HepG2 (cell line): ENCODE results near the gene PGS1. TPM values are rescaled to one million over a fixed set of nuclear protein-coding genes. Genes with fewer than 3 reads are reported as not detected.

Experiments used
- ARID2 ChIP-seq: sonication (generic); formaldehyde crosslinking; IDR thresholded peaks from 2 replicates; pipeline ENCODE4 v1.8.1; 2022; ENCODE audit warnings: mild to moderate bottlenecking, missing genetic modification reagents, borderline replicate concordance
- ATRX ChIP-seq: sonication (generic); formaldehyde crosslinking; IDR thresholded peaks from 2 replicates; pipeline ENCODE4 v1.4.0; 2020; ENCODE audit warnings: missing genetic modification reagents, borderline replicate concordance
- BCL6 ChIP-seq: IDR thresholded peaks from 2 replicates; pipeline ENCODE4 v1.6.1; 2016; ENCODE audit warnings: missing genetic modification reagents, missing compliant biosample characterization
- CBX1 ChIP-seq: IDR thresholded peaks from one replicate; pipeline ENCODE4 v1.6.1; 2016; ENCODE audit warnings: antibody characterized with exemption, low read depth
- CEBPB ChIP-seq: IDR thresholded peaks from 2 replicates; pipeline ENCODE4 v1.6.1; 2011; ENCODE audit warnings: low read depth, low read length, improper control_type of control experiment, borderline replicate concordance
- CHCHD3 ChIP-seq: sonication (generic); formaldehyde crosslinking; IDR thresholded peaks from 2 replicates; pipeline ENCODE4 v1.8.0; 2022; ENCODE audit warnings: mild to moderate bottlenecking, missing genetic modification reagents, moderate library complexity
- ELF1 ChIP-seq: sonication (generic); formaldehyde crosslinking; IDR thresholded peaks from 2 replicates; pipeline ENCODE4 v1.4.0; 2020; ENCODE audit warnings: missing genetic modification reagents
- GFI1 ChIP-seq: sonication (generic); formaldehyde crosslinking; IDR thresholded peaks from 2 replicates; pipeline ENCODE4 v1.5.0; 2020; ENCODE audit warnings: missing genetic modification reagents, mild to moderate bottlenecking, borderline replicate concordance
- HCFC1 ChIP-seq: fragments of 150-350 bp; IDR thresholded peaks from 2 replicates; pipeline ENCODE4 v1.6.1; 2014; ENCODE audit warnings: low read depth, low read length
- HNF4A ChIP-seq: sonication (generic); formaldehyde crosslinking; IDR thresholded peaks from 2 replicates; pipeline ENCODE4 v1.4.0; 2020; ENCODE audit warnings: missing genetic modification reagents
- JARID2 ChIP-seq: sonication (generic); formaldehyde crosslinking; IDR thresholded peaks from 2 replicates; pipeline ENCODE4 v1.8.1; 2023; ENCODE audit warnings: missing genetic modification reagents, inconsistent platforms; ENCODE audit not compliant: insufficient replicate concordance
- KAT2B ChIP-seq: fragments of 150-350 bp; IDR thresholded peaks from 2 replicates; pipeline ENCODE4 v1.6.1; 2014; ENCODE audit warnings: low read depth, low read length, borderline replicate concordance
- NFYC ChIP-seq: IDR thresholded peaks from 2 replicates; pipeline ENCODE4 v1.6.1; 2016; ENCODE audit warnings: missing genetic modification reagents, missing compliant biosample characterization
- PRMT3 ChIP-seq: sonication (generic); formaldehyde crosslinking; IDR thresholded peaks from 2 replicates; pipeline ENCODE4 v1.8.1; 2022; ENCODE audit warnings: low read depth, mild to moderate bottlenecking, moderate library complexity, missing genetic modification reagents, borderline replicate concordance
- TAF1 ChIP-seq: sonication (generic); formaldehyde crosslinking; IDR thresholded peaks from 2 replicates; pipeline ENCODE4 v1.4.0; 2020; ENCODE audit warnings: missing genetic modification reagents
- TBP ChIP-seq: sonication (generic); formaldehyde crosslinking; IDR thresholded peaks from 2 replicates; pipeline ENCODE4 v1.5.0; 2020; ENCODE audit warnings: missing genetic modification reagents
- TP53 ChIP-seq: sonication (generic); formaldehyde crosslinking; conservative IDR thresholded peaks from 2 replicates; pipeline ENCODE4 v1.4.0; 2020; ENCODE audit warnings: missing genetic modification reagents
- U2AF2 ChIP-seq: fragments of 200-400 bp; formaldehyde crosslinking; IDR thresholded peaks from 2 replicates; pipeline ENCODE4 v1.6.1; 2017; ENCODE audit warnings: low read depth, mild to moderate bottlenecking, low read length
- ZFP90 ChIP-seq: sonication (generic); formaldehyde crosslinking; IDR thresholded peaks from 2 replicates; pipeline ENCODE4 v1.8.0; 2022; ENCODE audit warnings: missing genetic modification reagents, mild to moderate bottlenecking, inconsistent platforms, borderline replicate concordance
- ZMAT3 ChIP-seq: sonication (generic); formaldehyde crosslinking; conservative IDR thresholded peaks from 2 replicates; pipeline ENCODE4 v1.7.0; 2021; ENCODE audit warnings: missing genetic modification reagents
- ZNF251 ChIP-seq: sonication (generic); formaldehyde crosslinking; IDR thresholded peaks from 2 replicates; pipeline ENCODE4 v1.9.0; 2021; ENCODE audit warnings: mild to moderate bottlenecking, missing genetic modification reagents
- ZNF337 ChIP-seq: sonication (generic); formaldehyde crosslinking; IDR thresholded peaks from 2 replicates; pipeline ENCODE4 v1.5.1; 2020; ENCODE audit warnings: missing genetic modification reagents, low read depth, mild to moderate bottlenecking, borderline replicate concordance
- ZNF446 ChIP-seq: sonication (generic); formaldehyde crosslinking; IDR thresholded peaks from 2 replicates; pipeline ENCODE4 v1.5.0; 2020; ENCODE audit warnings: mild to moderate bottlenecking, missing genetic modification reagents
- ZNF883 ChIP-seq: sonication (generic); formaldehyde crosslinking; IDR thresholded peaks from 2 replicates; pipeline ENCODE4 v1.5.1; 2020; ENCODE audit warnings: mild to moderate bottlenecking, missing genetic modification reagents; ENCODE audit errors: not compliant biosample characterization
- polyA plus RNA-seq, 8 experiments: library from polyadenylated mRNA; depleted of rRNA in 3 of 8; stranded (reverse) in 7 of 8; unstranded in 1 of 8; fragments of >200 nt; fragmentation: Illumina TruSeq in 4 of 8; extraction: Trizol in 4 of 8; gene quantifications; 2 replicates each; pipeline versions ENCODE4 v1.2.1 to v1.2.3, GENCODE V29; 2011 to 2016; ENCODE audit warnings: low read depth in 4 of 8, missing spikeins in 1 of 8, mixed read lengths in 1 of 8; ENCODE audit not compliant: insufficient read depth in 1 of 8
- total RNA-seq, 5 experiments: library from RNA; depleted of rRNA; stranded (reverse); fragments of >200 nt; fragmentation: Illumina TruSeq; extraction: Trizol; gene quantifications; 2 replicates each; pipeline ENCODE4 v1.2.3, GENCODE V29; 2016; ENCODE audit warnings: low read depth in 1 of 5
- TF ChIP-seq, protein P1 (sequence below): sonication (generic); formaldehyde crosslinking; IDR thresholded peaks from 2 replicates; pipeline ENCODE4 v1.8.1; 2022; ENCODE audit warnings: low read depth, mild to moderate bottlenecking, missing genetic modification reagents
- TF ChIP-seq, protein P2 (sequence below): IDR thresholded peaks from 2 replicates; pipeline ENCODE4 v1.6.1; 2012; ENCODE audit warnings: low read depth, low read length, improper control_type of control experiment
- TF ChIP-seq, protein P3 (sequence below): IDR thresholded peaks from 2 replicates; pipeline ENCODE4 v1.6.1; 2016; ENCODE audit warnings: low read depth, borderline replicate concordance

The PGS1 gene
- total and polyA plus RNA-seq, 2 of the 13 experiments (the other 11 are each of a cell fraction or from before 2014, with no cell fraction given): 25.9 to 31.5 TPM

DNA sequence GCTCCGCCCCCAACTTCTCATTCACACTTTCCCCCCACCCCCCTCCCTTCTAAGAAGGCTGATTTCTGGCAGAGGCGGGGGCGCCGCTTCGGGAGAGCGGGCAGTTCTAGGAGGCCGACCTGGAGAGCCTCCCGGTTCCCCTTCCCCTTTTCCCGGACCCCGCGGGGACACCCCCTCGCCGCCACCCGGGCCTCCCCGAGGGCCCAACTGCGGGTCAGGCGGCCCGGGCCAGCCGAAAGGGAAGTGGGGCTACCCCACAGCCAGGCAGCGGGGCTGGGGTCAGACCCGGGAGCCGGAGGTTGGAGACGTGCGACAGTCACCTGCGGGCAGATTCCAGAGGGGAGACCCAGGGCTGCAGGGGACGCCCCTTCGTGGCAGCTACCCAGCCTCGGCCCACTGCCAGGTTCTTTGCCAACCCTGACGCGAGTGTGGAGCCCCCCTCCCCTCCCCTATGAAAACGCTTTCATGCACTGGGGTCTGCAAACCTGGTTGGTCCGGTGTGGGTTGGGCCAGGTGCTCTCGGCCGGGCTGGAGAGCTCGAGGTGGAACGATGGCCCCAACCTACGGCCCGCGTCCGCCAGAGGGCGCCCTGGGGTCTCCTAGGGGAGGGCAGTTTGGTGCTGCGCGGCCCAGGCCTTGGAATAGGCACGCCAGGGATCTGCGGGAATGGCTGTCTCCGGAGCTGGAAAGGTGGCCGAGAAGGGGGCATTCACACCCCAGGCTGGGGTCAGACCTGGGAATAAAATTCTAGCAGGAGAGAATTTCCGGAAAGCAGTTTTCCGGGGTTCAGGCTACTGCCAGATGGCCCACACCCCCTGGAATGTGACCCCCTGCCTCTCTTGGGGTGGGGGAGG is 17.9 kb upstream of the PGS1 start (continued):
- TF ChIP-seq, protein P1, sequence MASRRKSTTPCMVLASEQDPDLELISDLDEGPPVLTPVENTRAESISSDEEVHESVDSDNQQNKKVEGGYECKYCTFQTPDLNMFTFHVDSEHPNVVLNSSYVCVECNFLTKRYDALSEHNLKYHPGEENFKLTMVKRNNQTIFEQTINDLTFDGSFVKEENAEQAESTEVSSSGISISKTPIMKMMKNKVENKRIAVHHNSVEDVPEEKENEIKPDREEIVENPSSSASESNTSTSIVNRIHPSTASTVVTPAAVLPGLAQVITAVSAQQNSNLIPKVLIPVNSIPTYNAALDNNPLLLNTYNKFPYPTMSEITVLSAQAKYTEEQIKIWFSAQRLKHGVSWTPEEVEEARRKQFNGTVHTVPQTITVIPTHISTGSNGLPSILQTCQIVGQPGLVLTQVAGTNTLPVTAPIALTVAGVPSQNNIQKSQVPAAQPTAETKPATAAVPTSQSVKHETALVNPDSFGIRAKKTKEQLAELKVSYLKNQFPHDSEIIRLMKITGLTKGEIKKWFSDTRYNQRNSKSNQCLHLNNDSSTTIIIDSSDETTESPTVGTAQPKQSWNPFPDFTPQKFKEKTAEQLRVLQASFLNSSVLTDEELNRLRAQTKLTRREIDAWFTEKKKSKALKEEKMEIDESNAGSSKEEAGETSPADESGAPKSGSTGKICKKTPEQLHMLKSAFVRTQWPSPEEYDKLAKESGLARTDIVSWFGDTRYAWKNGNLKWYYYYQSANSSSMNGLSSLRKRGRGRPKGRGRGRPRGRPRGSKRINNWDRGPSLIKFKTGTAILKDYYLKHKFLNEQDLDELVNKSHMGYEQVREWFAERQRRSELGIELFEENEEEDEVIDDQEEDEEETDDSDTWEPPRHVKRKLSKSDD (CRISPR knock-in tag): no peak
- TF ChIP-seq TAF1 (CRISPR knock-in tag) (peak; percentile 26; the same call in 1 of the 2 replicates), ZNF883 (CRISPR knock-in tag) (no peak), HNF4A (CRISPR knock-in tag) (peak; percentile 22; the same call in 1 of the 2 replicates), TP53 (CRISPR knock-in tag) (0 out of 2 replicates have a peak, but pooled peaks have one; percentile 21), KAT2B (no peak), ZFP90 (CRISPR knock-in tag) (peak; percentile 85; the same call in 1 of the 2 replicates), CEBPB (no peak), GFI1 (no peak), ZNF251 (CRISPR knock-in tag) (no peak), BCL6 (peak; percentile 83), PRMT3 (CRISPR knock-in tag) (no peak), ARID2 (CRISPR knock-in tag) (0 out of 2 replicates have a peak, but pooled peaks have one; percentile 34), CBX1 (peak; percentile 54), ATRX (CRISPR knock-in tag) (no peak), ZNF446 (CRISPR knock-in tag) (no peak), U2AF2 (no peak), CHCHD3 (no peak), TBP (CRISPR knock-in tag) (no peak), ELF1 (no peak), ZMAT3 (no peak), NFYC (CRISPR knock-in tag) (no peak), HCFC1 (no peak), ZNF337 (no peak), JARID2 (CRISPR knock-in tag) (peak; percentile 55)
- TF ChIP-seq, protein P2, sequence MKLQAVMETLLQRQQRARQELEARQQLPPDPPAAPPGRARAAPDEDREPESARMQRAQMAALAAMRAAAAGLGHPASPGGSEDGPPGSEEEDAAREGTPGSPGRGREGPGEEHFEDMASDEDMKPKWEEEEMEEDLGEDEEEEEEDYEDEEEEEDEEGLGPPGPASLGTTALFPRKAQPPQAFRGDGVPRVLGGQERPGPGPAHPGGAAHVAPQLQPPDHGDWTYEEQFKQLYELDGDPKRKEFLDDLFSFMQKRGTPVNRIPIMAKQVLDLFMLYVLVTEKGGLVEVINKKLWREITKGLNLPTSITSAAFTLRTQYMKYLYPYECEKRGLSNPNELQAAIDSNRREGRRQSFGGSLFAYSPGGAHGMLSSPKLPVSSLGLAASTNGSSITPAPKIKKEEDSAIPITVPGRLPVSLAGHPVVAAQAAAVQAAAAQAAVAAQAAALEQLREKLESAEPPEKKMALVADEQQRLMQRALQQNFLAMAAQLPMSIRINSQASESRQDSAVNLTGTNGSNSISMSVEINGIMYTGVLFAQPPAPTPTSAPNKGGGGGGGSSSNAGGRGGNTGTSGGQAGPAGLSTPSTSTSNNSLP: no peak
- TF ChIP-seq, protein P3, sequence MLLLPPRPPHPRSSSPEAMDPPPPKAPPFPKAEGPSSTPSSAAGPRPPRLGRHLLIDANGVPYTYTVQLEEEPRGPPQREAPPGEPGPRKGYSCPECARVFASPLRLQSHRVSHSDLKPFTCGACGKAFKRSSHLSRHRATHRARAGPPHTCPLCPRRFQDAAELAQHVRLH (CRISPR knock-in tag): peak; percentile 89
